Fibroblast of villous mesenchyme (primary cell): ENCODE measurements around the gene CLIC3. TPM values are rescaled to one million over a fixed set of nuclear protein-coding genes. Genes with fewer than 3 reads are reported as not detected.

ENCODE experiments used
- DNase-seq: peaks from one replicate; pipeline ENCODE4 v3.0.0-alpha.2; 2010; ENCODE audit warnings: low read depth
- H3K4me3 ChIP-seq: 2 replicates; pipeline ENCODE4 v1.5.1; 2011; ENCODE audit warnings: low read depth, mild to moderate bottlenecking, low read length
- total RNA-seq: library from RNA; depleted of rRNA; stranded (reverse); fragments of >200 nt; gene quantifications from 2 replicates; pipeline ENCODE4 v1.2.3, GENCODE V29; 2012
- TF ChIP-seq, protein P1 (sequence below): IDR thresholded peaks from 2 replicates; pipeline ENCODE4 v1.5.1; 2012; ENCODE audit warnings: low read depth, mild to moderate bottlenecking, low read length; ENCODE audit not compliant: insufficient read depth

CLIC3 gene
- total RNA-seq, 1 donor = 43.2 TPM

DNA sequence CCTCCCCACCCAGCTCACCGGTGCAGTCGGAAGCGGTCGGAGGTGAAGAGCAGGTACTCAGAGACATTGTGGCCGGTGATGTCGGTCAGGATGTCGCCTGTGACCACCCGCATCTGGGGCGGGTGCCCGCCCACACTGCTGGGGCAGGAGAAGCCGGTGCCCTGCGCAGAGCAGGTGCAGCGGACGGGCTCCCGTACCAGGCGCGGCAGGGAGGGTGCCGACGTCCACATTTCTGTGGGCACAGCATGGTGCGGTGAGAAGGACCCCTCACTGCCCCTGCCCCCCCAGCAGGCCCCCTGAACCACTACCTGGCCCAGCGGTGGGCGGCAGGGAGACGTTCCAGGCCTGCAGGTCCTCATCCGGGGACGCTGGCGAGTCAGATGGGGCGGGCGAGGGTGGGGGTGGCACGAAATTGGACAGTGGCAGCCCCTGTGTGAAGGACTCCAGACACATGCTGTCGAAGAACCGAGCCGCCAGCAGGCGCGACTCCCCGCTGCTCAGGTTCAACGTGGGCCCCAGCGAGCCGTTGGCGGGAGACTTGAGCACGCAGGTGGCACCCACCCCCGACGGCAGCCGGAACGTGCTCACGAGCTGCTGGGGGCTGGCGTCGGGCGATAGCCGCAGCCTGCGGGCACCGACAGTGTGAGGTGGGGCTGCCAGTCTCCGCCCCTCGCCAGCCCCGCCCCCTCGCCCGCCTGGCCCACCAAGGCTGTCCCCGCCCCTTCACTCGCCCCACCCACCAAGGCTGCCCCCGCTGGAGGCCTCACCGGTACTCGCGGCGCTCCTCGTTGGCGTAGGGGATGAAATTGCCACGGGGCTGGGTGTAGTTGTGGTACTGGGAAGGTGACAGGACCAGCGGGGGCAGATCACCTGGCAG lies 16.6 kb upstream of the CLIC3 start:
- no peak for DNase-seq
- no peak overlapping the region for H3K4me3 ChIP-seq
- TF ChIP-seq, protein P1, sequence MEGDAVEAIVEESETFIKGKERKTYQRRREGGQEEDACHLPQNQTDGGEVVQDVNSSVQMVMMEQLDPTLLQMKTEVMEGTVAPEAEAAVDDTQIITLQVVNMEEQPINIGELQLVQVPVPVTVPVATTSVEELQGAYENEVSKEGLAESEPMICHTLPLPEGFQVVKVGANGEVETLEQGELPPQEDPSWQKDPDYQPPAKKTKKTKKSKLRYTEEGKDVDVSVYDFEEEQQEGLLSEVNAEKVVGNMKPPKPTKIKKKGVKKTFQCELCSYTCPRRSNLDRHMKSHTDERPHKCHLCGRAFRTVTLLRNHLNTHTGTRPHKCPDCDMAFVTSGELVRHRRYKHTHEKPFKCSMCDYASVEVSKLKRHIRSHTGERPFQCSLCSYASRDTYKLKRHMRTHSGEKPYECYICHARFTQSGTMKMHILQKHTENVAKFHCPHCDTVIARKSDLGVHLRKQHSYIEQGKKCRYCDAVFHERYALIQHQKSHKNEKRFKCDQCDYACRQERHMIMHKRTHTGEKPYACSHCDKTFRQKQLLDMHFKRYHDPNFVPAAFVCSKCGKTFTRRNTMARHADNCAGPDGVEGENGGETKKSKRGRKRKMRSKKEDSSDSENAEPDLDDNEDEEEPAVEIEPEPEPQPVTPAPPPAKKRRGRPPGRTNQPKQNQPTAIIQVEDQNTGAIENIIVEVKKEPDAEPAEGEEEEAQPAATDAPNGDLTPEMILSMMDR = no peak

DNA sequence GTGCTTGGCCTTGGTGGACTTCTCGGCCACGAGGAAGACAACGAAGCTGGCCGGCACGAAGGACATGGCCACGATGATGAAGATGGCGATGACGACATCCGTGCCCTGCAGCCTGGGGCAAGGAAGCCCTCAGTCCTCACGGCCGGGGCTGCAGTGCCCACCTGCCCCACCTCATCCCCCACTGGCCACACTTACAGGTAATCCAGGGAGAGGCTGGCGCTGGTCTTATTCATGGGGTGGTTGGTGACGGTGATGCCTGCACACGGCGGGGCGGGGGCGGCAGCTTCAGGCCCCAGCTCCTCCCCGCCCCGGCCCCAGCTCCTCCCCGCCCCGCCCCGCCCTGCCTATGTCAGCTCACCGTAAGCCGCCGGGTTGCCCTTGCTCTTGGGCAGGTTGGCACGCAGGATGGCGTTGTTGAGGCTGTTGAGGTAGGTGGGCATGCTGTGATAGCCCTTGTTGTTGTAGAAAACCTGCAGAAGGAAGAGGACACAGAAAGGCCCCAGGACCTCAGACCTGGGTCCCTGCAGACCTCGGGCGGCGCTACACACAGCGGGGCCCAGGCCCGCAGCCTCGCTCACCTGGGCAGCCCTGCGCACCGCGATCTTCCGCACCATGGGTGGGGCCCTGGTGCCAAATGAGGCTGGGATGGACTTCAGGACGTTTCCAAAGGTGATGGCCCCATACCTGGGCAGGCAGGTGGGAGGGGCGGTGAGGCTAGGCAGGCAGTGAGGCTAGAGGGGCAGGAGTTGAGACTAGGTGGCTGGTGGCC lies 15.7 kb upstream of the CLIC3 start:
- DNase-seq = no peak
- no peak overlapping the region for H3K4me3 ChIP-seq
- TF ChIP-seq, protein P1 = no peak

- TF ChIP-seq, protein P1 = no peak
- DNase-seq = no peak
- no peak overlapping the region for H3K4me3 ChIP-seq
Measured at GRCh38 chr9:137011156-137011555, 14.8 kb upstream of the CLIC3 start.

DNA sequence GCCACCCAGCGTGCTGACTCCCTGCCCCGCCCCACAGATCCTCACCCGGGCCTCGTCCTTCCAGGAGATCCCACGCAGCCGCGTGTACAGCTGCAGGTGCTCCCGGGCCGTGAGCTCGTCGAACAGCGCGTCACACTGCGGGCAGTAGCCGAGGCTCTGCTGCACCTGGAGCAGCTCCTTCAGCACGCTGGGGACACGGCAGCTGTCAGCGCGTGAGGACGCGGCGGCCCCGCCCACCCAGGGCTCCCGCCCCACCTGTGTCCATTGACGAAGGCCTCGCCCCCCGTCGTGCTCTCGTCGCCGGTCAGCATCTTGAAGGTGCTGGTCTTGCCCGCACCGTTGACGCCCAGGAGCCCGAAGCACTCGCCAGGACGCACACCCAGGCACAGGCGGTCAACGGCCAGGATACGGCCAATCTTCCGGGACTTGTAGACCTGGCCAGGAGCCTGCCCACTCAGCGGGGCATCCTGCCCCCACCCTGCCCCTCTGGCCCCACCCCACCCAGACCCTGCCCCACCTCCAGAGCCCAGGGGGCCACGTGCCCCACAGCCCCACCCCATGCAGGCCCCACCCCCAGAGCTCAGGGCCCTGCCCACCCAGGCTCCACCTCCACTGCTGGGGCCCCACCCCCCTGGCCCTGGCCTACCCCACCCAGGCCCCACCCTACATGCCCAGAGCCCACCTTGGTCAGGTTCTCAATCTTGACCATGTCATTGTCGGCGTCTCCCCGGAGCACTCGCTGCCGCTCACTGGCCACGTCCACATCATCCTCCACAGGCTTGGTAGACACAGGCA lies 13.8 kb upstream of the CLIC3 start:
- TF ChIP-seq, protein P1 = no peak
- no peak overlapping the region for H3K4me3 ChIP-seq
- no peak for DNase-seq

DNA sequence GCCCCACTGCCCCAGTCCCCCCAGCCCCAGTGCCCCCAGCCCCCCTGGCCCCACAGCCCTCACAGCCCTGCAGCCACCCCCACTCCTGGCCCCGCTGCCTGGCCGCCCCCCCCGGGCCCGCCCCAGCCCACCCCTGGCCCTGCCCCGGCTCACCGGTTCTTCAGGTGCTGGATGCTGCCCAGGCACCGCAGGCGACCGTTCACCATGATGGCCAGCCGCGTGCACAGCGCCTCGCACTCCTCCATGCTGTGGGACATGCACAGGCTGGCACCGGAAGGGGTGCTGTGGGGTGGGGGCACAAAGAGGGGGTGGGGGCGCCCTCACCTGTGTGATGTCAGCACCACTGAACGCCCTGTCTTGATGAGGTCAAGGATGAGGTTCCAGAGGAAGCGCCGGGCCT lies 12.8 kb upstream of the CLIC3 start:
- DNase-seq = no peak
- TF ChIP-seq, protein P1 = no peak
- H3K4me3 ChIP-seq = no peak overlapping the region

GRCh38 chr9:137008312-137008711 lies 11.9 kb upstream of the CLIC3 start:
- TF ChIP-seq, protein P1 = no peak
- DNase-seq = no peak
- H3K4me3 ChIP-seq = no peak overlapping the region
